DMS53 treated with DMSO at 0.1 percent for 48 hours (cell line): Measurements from ENCODE around the gene SMIM11.
"Not testable (repeated sequence)": the region's sequence is repeated elsewhere in the genome, so short reads cannot be mapped to it uniquely, and the experiment has no call there.

Experiments
- DNase-seq: peaks from one replicate; lab custom pipeline; 2025; ENCODE audit not compliant: unreplicated experiment; lab: John Stamatoyannopoulos, UW

The SMIM11 gene

DNA sequence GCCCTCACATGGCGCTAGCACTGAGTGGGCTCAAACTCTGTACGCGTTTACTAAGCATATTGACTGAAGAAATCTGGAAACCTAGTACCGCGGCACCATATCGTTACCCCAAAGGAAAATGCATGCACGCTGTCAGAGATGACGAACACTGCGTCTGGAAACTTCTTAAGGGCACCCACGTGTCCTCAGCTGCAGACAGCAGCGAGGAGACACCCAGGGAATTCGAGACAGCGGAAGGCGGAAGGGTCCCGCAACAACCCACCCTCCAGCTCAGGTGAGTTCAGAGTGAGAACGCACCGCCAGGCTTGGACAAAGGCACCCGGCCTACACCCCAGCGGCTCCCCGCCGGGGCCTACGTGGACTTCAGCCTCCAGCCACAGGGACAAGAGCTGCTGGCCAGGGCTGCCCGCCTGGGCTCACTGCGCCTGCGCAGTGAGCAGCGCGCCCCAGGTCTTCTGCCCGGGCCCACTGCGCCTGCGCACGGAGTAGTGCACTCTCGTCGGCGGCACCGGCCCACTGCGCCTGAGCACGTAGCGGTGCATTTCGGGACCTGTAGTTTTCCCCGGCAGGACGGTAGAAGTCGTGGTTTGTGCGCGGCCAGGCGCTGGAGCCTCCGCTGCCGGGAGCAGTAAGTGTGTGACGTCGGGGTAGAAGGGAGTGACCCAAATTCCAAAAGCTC lies at the start of gene SMIM11:
Gene SMIM11, plus strand, starts transcription at position 568 of the 679 bp plus-strand sequence. CDS start 3,998 bp downstream, outside the sequence.
- not testable (repeated sequence) for DNase-seq

- DNase-seq: no peak
Measured at GRCh38 chr21:34330055-34330454, 45.3 kb upstream of the SMIM11 start.

- DNase-seq: no peak
Measured at GRCh38 chr21:34331726-34332125, 43.6 kb upstream of the SMIM11 start.

DNA sequence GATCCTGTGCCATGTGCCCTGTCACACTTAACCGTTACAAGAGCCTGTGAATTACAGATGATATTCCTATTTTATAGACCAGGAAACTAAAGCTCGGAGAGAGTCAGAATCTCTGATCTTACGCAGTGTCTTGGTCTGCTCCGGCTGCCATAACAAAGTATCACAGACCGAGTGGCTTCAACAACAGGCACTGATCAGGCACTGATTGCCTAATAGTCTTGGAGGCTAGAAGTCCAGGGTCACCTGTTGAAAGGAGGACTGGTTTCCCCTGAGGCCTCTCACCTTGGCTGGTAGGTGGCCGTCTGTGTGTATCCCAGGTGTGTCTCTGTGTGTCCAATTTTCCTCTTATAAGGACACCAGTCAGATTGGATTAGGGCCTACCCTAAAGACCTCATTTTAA lies 43.0 kb upstream of the SMIM11 start:
- DNase-seq: no peak

- no peak for DNase-seq
Measured at GRCh38 chr21:34333121-34333739, 42.1 kb upstream of the SMIM11 start.

- DNase-seq: no peak
Measured at GRCh38 chr21:34335316-34335715, 40.0 kb upstream of the SMIM11 start.

- no peak for DNase-seq
Measured at GRCh38 chr21:34336245-34336644, 39.1 kb upstream of the SMIM11 start.

DNA sequence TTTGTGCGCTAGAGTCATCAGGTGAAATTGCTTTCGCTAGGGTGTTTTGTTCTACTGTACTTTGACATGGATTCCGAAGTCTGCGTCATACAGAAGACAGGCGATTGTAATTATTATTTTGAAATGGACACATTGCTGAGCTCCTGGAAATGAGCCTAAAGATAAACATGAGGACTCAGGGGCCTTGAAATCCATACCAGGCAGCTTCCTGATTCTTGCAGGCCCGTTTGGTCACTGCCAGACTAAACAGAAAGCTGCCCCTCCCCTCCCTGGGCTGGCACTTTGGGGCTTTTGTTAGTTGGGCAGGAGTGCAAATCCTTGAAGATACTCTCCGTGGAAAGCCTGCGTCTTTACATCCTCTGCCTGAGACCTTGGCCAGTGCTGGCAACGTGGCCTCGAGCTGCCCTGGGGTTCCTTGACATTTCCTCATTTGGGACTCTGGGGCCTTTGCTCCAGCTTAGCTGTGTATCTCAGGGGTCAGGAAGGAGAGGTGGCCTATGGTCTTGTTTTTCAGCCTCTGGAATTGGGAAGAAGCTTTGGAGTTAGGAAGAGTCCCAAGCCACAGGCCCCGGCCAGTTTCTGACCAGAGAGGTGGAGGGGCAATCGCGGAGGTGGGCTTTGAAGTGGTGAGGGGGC lies 38.4 kb upstream of the SMIM11 start:
- DNase-seq: no peak

- no peak for DNase-seq
Measured at GRCh38 chr21:34337741-34338140, 37.6 kb upstream of the SMIM11 start.

GRCh38 chr21:34338226-34338625 lies 37.1 kb upstream of the SMIM11 start:
- no peak for DNase-seq

DNA sequence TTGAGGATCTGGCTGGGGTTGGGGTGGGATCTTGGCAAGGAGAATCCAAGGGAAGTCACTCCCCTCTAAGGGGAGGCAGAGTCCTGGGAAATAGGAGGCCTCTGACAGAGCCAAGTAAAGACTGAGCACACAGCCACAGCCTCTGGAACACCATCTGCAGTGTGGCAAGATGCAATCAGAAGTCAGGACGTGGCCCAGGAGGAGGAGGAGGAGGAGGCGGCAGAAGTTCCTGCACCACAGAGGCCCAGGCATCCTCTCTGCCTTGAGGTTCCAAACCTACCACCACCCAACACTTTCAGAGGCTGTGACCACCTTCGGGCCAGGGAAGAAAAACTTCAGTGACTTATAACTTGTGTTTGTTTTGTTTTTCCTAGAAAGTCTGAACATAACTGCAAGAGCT lies 35.2 kb upstream of the SMIM11 start:
- DNase-seq: no peak

DNA sequence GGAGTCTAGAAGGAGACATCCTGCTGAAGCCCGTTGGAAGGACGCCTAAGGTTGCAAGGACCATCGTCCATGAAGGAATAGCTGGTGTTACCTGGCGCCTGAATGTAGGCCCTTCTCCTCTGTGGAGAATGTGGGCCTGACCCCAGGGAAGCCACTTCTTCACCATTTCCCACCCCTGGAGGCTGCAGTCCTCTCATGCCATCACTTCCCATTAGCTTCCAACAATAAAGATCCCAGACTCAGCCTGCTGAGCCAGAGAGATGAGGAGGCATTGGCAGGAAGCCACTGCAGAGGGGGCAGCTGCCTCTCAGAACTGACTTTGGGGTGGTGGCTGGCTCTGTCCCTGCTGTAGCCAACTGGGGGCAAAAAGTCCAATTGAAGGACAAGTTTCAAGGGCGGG lies 32.8 kb upstream of the SMIM11 start:
- no peak for DNase-seq

DNA sequence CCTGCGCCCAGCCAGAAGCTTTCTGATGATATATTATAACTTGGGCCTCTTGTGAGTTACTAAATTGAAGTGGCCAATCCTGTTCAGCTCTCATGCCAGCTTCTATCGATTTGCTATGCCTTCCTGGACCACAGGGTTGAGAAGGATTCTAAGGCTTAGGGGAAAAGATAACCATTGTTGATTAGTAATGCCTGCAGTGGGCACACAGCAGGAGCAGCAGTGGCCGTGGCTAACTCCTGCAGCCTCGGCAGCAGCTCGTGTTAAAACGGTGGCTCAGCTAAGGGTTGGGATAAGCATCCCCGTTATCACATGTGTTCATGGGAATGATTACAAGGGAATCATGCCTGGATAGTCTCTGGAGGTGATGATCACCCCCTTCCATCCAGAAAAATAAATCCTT lies 32.0 kb upstream of the SMIM11 start:
- DNase-seq: no peak

DNA sequence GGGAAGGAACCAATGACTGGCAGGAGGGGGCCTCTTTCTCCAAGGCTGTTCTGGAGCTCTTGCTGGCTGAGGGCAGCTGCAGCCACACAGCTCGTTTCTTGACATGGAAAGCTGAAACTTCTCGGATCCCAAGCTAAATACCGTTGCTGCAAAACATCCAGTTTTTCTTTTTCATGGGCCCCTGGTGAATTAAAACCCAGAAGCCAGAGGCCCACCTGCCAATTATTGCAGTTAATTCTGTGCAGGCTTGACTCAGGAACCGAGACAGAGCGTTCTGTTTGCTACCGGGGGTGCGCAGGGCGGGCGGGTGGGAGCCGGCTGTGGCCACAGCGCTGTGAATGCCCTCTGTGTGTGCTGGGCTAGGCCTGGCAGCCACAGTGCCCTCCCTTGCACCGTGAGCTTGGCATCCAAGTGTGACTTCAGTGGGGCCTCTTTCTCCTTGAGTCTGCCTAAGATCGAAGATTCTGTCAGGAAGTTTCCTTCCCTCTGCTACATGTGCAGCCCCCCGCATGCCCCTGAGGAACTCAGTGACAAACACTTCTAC lies 31.4 kb upstream of the SMIM11 start:
- DNase-seq: no peak

GRCh38 chr21:34344584-34344983 lies 30.7 kb upstream of the SMIM11 start:
- DNase-seq: no peak

DNA sequence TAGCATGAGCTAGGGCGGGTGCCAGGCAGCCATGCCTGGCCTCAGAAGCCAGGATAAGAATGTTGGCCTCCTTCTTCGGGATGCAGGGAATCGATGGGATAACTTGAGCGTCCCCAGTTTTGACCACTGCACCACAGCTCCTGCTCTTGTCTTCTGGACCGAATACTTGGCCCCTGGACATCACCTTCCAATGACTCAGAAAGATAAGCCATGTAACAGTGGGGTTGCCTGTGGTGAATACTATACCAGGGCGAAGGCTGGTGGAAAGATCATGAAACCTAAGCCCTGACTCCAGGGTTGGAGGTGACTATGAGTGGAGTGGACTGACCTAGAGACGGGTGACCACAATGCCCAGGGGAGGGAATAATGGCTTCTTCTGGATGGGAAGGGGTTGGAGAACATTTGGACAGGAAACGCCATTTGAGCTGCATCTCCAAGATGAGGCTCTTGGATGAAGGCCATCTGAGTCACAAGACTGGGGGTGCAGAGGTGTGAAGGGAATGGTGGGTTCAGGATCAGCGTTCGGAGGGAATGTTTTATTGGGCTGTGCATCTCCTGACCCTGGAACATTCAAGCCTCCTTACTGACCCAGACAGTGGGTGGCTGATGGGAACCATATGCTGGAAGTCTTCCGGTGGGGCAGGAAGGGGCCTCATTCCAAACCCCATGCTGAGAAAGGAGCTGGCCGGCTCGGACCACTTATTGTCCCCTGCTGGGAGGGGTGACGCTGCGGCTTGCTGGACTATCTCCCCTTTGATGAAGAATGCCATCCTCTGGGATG lies 30.0 kb upstream of the SMIM11 start:
- DNase-seq: no peak

DNA sequence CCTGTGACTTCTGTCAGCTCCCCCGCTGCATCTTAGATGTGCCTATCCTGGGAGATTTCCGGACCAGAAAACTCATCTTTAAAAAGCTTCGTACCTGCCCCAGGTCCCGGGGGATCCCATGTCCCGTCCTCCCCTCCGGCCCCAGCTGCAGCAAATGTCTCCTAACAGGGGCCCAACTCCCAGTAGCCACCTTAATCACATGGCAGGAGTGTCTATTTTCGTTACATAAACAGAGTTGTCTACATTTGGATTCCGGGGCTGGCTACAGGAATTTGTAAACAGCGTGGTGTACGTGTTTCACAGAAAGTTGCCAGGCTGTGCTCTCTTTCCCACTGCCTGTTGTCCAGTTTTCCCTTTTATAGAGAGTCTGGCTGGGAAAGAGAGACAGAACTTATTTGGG lies 29.4 kb upstream of the SMIM11 start:
- DNase-seq: no peak

DNA sequence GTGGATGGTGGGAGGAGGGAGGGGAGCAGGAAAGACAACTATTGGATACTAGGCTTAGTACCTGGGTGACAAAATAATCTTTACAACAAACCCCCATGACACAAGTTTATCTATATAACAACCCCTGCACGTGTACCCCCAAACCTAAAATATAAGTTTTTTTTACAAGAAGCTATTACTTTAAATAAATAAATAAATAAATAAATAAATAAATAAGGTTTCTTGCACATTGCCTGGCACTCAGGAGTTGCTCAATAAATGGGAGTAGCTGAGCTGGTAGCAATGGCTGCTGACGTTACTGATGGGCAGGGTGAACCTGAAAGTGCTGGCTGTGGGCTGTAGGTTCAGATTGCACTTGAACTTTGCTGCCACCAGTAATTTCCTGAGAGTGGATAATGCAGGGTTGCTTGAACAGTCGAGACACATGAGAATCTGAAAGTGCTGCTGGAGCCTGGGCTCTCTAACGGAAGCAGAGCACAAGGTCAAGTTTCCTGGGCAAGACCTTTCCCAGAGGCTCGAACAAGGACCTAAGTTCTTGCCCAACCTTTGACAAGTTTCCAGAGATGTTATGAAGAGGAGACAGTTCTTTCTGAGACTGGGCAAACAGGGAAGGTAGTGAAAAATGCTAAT lies 26.3 kb upstream of the SMIM11 start:
- no peak for DNase-seq

- DNase-seq: peak; percentile 27
Measured at GRCh38 chr21:34351786-34352241, 23.5 kb upstream of the SMIM11 start.

DNA sequence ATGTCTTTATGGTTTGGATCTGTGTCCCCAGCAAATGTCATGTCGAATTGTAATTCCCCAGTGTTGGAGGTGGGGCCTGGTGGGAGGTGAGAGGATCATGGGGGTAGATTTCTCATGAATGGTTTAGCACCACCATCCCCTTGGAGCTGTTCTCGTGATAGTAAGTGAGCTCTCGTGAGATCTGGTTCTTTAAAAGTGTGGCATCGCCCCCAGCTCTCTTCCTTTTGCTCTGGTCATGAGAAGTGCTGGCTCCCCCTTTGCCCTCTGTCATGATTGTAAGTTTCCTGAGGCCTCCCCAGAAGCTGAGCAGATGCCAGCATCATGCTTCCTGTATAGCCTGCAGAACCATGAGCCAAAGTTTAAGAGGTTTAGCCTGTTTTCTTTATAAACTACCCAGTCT lies 22.8 kb upstream of the SMIM11 start:
- DNase-seq: no peak

- DNase-seq: no peak
Measured at GRCh38 chr21:34353182-34353581, 22.1 kb upstream of the SMIM11 start.
